Osteoblast (primary cell): Measurements from ENCODE around the gene CCDC177. TPM values are rescaled to one million over a fixed set of nuclear protein-coding genes. Genes with fewer than 3 reads are reported as not detected.

Source experiments
- DNase-seq: peaks from one replicate; pipeline ENCODE4 v3.0.0; 2011; ENCODE audit warnings: low spot score, mixed read lengths; ENCODE audit not compliant: insufficient read length; ENCODE audit errors: missing footprints
- H2AFZ ChIP-seq: 2 replicates; pipeline ENCODE4 v1.6.0; 2011; ENCODE audit warnings: mild to moderate bottlenecking, low read length
- H3K27ac ChIP-seq: 2 replicates; pipeline ENCODE4 v1.5.1; 2011; ENCODE audit warnings: mild to moderate bottlenecking, low read depth, low read length, moderate library complexity
- H3K27me3 ChIP-seq: 2 replicates; pipeline ENCODE4 v1.6.0; 2012; ENCODE audit warnings: mild to moderate bottlenecking, control low read depth, inconsistent platforms, low read length, moderate library complexity; ENCODE audit not compliant: insufficient read depth
- H3K36me3 ChIP-seq: 2 replicates; pipeline ENCODE4 v1.5.1; 2011; ENCODE audit warnings: mild to moderate bottlenecking, low read length, control low read depth, moderate library complexity; ENCODE audit not compliant: insufficient read depth
- H3K4me1 ChIP-seq: 2 replicates; pipeline ENCODE4 v1.5.1; 2011; ENCODE audit warnings: mild to moderate bottlenecking, low read length, control low read depth, moderate library complexity; ENCODE audit not compliant: insufficient read depth
- H3K4me2 ChIP-seq: 2 replicates; pipeline ENCODE4 v1.6.0; 2011; ENCODE audit warnings: mild to moderate bottlenecking, low read length; ENCODE audit not compliant: insufficient read depth
- H3K4me3 ChIP-seq: fragments of 200-600 bp; sonication (generic); 3 replicates; pipeline ENCODE4 v1.5.1; 2012; ENCODE audit warnings: mild to moderate bottlenecking, low read length, inconsistent platforms; ENCODE audit not compliant: insufficient read depth
- H3K79me2 ChIP-seq: 2 replicates; pipeline ENCODE4 v1.6.0; 2012; ENCODE audit warnings: mild to moderate bottlenecking, low read length, control low read depth, inconsistent platforms; ENCODE audit not compliant: insufficient read depth
- H3K9me3 ChIP-seq: 2 replicates; pipeline ENCODE4 v1.5.1; 2011; ENCODE audit warnings: low read depth, low read length, control low read depth
- H4K20me1 ChIP-seq: 2 replicates; pipeline ENCODE4 v1.6.0; 2012; ENCODE audit warnings: mild to moderate bottlenecking, low read length, control low read depth; ENCODE audit not compliant: insufficient read depth
- total RNA-seq: library from RNA; depleted of rRNA; stranded (reverse); fragments of >200 nt; gene quantifications from 2 replicates; pipeline ENCODE4 v1.2.3, GENCODE V29; 2012
- TF ChIP-seq, protein P1 (sequence below): IDR thresholded peaks from 2 replicates; pipeline ENCODE4 v1.5.1; 2011; ENCODE audit warnings: mild to moderate bottlenecking, low read depth, low read length, moderate library complexity; ENCODE audit errors: extremely low read depth

CCDC177 gene
- total RNA-seq, 1 donor = not detected

DNA sequence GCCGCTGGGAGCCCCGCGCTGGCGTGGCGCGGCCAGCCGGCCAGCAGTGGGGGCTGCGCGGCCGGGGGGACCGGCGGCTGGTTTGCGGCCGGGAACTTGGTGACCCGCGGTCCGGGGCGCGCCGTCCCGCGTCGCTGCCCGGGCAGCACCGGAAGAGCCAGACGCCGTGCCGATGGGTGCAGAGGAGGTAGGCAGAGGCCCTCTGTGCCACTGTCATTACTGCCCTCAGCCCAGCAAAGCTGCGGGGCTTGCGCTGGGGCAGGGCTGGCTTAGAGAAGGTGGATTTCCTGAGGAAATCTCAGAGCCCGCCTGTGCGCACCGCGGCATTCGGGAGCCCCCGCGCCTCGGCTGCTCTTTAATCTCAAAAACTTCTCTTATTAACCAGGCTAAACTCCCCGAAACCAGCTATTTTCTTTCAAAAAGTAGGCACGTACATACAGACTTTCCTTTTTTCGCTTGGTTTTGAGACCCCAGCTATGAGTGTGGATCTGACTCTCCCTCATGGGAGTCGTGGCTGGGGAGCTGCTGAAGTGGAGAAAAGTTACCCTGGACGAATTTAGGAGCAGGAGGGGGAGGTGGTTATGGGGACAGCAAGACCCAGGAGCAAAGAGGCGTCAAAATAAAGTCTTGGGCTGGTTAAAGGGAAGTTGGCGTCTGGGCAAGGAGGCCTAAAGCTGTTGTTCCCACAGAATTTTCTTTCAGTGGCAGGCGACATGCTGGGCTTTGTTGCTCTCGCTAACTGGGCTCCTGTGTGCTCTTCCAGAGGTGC is 37.5 kb upstream of the CCDC177 start:
- peaks cover 47% of the 10 kb centered on the region for H3K79me2 ChIP-seq
- H3K27me3 ChIP-seq = no peaks in the 10 kb centered on the region
- no peaks in the 10 kb centered on the region for H3K36me3 ChIP-seq
- DNase-seq = peak; percentile 83
- no peaks in the 10 kb centered on the region for H3K9me3 ChIP-seq
- H3K4me1 ChIP-seq = peaks cover 45% of the 10 kb centered on the region
- peaks cover 32% of the 10 kb centered on the region for H4K20me1 ChIP-seq
- H3K4me2 ChIP-seq = peak overlapping the region; percentile 97
- H2AFZ ChIP-seq = peak overlapping the region; percentile 70
- peak overlapping the region; percentile 80 for H3K4me3 ChIP-seq
- TF ChIP-seq, protein P1, sequence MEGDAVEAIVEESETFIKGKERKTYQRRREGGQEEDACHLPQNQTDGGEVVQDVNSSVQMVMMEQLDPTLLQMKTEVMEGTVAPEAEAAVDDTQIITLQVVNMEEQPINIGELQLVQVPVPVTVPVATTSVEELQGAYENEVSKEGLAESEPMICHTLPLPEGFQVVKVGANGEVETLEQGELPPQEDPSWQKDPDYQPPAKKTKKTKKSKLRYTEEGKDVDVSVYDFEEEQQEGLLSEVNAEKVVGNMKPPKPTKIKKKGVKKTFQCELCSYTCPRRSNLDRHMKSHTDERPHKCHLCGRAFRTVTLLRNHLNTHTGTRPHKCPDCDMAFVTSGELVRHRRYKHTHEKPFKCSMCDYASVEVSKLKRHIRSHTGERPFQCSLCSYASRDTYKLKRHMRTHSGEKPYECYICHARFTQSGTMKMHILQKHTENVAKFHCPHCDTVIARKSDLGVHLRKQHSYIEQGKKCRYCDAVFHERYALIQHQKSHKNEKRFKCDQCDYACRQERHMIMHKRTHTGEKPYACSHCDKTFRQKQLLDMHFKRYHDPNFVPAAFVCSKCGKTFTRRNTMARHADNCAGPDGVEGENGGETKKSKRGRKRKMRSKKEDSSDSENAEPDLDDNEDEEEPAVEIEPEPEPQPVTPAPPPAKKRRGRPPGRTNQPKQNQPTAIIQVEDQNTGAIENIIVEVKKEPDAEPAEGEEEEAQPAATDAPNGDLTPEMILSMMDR = no peak
- peak overlapping the region; percentile 87 for H3K27ac ChIP-seq

DNA sequence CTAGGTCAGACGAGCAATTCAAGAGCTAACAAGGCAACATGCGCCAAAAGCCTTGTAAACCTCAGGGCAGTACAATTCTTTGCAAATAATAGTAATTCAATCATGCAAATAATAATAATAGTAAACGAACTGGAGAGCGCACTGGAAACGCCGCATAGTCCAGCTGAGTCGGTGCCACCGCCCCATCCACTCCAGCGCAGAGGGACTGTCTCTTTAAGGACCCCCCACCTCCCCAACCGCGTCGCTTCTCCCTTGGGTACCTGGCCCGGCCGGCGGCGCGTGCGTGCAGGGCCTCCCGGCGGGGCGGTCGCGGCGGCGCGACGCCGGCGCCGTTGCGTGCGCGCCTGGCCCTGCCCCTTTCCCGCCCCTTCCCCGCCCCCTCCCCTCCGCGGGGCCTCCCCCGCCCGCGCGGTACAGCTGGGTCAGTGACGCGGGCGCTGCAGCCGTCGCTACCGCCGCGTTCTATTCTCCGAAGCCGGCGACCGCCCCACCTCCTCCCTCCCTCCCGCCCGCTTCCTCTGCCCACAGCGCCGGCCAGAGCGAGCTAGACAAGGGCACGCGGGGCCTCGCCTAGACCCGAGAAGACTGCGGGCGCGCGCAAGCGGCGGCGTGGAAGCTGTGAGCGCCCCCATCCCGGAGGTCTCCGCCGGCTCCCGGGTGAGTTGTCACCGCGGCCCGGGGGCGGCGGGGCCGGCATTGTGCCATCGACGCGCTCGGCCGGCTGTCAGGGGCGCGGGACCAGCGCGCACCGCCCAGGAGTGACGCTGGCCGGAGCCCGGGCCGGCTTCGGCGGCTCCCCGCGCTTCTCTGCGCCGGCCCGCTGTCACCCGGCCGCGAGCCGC is 36.7 kb upstream of the CCDC177 start, which contains the start of gene SUSD6:
Gene SUSD6 (plus strand): TSS at position 425 of the 842 bp plus-strand sequence. CDS start 46,997 bp downstream, outside the sequence.
- peak within 1 kb of the TSS; percentile 97 for H3K4me2 ChIP-seq
- H2AFZ ChIP-seq = peak within 1 kb of the TSS; percentile 98
- peak within 1 kb of the TSS; percentile 80 for H3K4me3 ChIP-seq
- H4K20me1 ChIP-seq = peaks cover 24% of the 10 kb centered on the region
- H3K27ac ChIP-seq = peak within 1 kb of the TSS; percentile 87
- peak; percentile 99 for DNase-seq
- H3K27me3 ChIP-seq = no peaks in the 10 kb centered on the region
- H3K36me3 ChIP-seq = no peaks in the 10 kb centered on the region
- TF ChIP-seq, protein P1 = no peak
- peaks cover 37% of the 10 kb centered on the region for H3K4me1 ChIP-seq
- no peaks in the 10 kb centered on the region for H3K9me3 ChIP-seq
- H3K79me2 ChIP-seq = peaks cover 39% of the 10 kb centered on the region

DNA sequence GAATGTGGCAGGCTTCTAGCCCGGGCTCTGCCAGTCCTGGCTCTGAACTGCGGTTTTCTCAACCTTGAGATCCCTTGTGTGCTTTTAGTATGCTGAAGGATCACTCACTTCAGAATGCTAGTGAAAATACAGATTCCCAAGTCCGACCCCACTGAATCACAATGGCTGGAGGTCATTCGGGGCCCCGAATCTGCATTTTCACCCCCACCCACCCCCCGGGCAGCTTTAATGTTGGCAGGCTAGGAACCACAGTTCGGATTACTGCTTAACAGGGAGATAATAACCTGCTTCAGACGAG is 36.2 kb upstream of the CCDC177 start:
- peaks cover 31% of the 10 kb centered on the region for H3K4me1 ChIP-seq
- peak overlapping the region; percentile 98 for H2AFZ ChIP-seq
- peak overlapping the region; percentile 84 for H3K27ac ChIP-seq
- H3K9me3 ChIP-seq = no peaks in the 10 kb centered on the region
- H3K4me2 ChIP-seq = peak overlapping the region; percentile 97
- H3K79me2 ChIP-seq = peaks cover 35% of the 10 kb centered on the region
- no peak for DNase-seq
- TF ChIP-seq, protein P1 = no peak
- peaks cover 22% of the 10 kb centered on the region for H4K20me1 ChIP-seq
- no peaks in the 10 kb centered on the region for H3K36me3 ChIP-seq
- no peaks in the 10 kb centered on the region for H3K27me3 ChIP-seq
- peak overlapping the region; percentile 76 for H3K4me3 ChIP-seq
